Medulla oblongata (tissue), 1 donor: ENCODE data around the gene ZCCHC10.
A peak's percentile ranks its signal among the peaks of the same experiment; 100 is the strongest.
"Not testable (repeated sequence)": the region's sequence is repeated elsewhere in the genome, so short reads cannot be mapped to it uniquely, and the experiment has no call there.

Experiments
- DNase-seq: peaks from one replicate; pipeline ENCODE4 v3.0.0-alpha.2; 2015; ENCODE audit errors: extremely low spot score

ZCCHC10 gene

GRCh38 chr5:132979367-132979940 lies 46.9 kb downstream of the ZCCHC10 start:
- no peak for DNase-seq

- no peak for DNase-seq
Observed at GRCh38 chr5:132976852-132977251, 49.5 kb downstream of the ZCCHC10 start.

GRCh38 chr5:132972436-132972828 lies 53.9 kb downstream of the ZCCHC10 start:
- not testable (repeated sequence) for DNase-seq

- no peak for DNase-seq
Observed at GRCh38 chr5:132971483-132972435, 54.6 kb downstream of the ZCCHC10 start.

GRCh38 chr5:132965120-132965519 lies 61.2 kb downstream of the ZCCHC10 start:
- DNase-seq, result no peak

GRCh38 chr5:132963171-132964104 lies 62.9 kb downstream of the ZCCHC10 start, which contains the start of gene AFF4:
AFF4 (minus strand) TSS chr5:132963634; CDS start chr5:132937189, 26,445 bp downstream.
- DNase-seq, result peak; percentile 97

- DNase-seq, result peak; percentile 79
Observed at GRCh38 chr5:132962429-132963021, 63.8 kb downstream of the ZCCHC10 start.

GRCh38 chr5:132961887-132962286 lies 64.5 kb downstream of the ZCCHC10 start:
- peak; percentile 51 for DNase-seq

- not testable (repeated sequence) for DNase-seq
Observed at GRCh38 chr5:132961123-132961815, 65.1 kb downstream of the ZCCHC10 start.

GRCh38 chr5:132956166-132956799 lies 70.1 kb downstream of the ZCCHC10 start:
- DNase-seq, result not testable (repeated sequence)

- DNase-seq, result no peak
Observed at GRCh38 chr5:132953710-132954109, 72.6 kb downstream of the ZCCHC10 start.

GRCh38 chr5:132952829-132953228 lies 73.5 kb downstream of the ZCCHC10 start:
- DNase-seq, result no peak

GRCh38 chr5:132951897-132952296 lies 74.5 kb downstream of the ZCCHC10 start:
- DNase-seq, result no peak

- no peak for DNase-seq
Observed at GRCh38 chr5:132949136-132949535, 77.2 kb downstream of the ZCCHC10 start.

GRCh38 chr5:132947671-132948070 lies 78.7 kb downstream of the ZCCHC10 start:
- no peak for DNase-seq
